ENCODE measurements around the gene ZNRF2. TPM values are rescaled to one million over a fixed set of nuclear protein-coding genes. Genes with fewer than 3 reads are reported as not detected.

ZNRF2 gene
- total and polyA plus RNA-seq, 9 donors, result 7.2 to 12.1 (median 9.6) TPM

DNA sequence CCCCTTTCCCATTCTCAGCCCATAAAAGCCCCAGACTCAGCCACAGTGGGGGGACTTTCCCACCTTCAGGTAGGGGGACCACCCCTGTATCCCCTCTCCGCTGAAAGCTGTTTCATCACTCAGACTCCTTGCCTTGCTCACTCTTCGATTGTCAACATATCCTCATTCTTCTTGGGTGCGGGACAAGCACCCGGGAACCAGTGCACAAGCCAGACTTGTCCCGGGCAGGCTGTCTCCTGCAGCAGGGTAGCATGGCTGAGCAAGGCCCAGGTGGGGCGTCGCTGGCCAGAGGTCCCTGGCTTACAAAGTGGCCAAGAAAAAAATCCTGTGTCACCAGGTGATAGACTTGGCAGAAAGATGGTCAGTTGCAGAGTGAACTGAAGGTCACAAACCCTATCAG, 129.5 kb downstream of the ZNRF2 start:
- H3K27ac ChIP-seq (ENCODE audit: low read length), result no peak overlapping the region
- peaks cover 7% of the 10 kb centered on the region for H3K9me3 ChIP-seq (replicated peaks; ENCODE audit: control insufficient read depth, low read depth, low read length)

More for the DNA sequence above, 129.5 kb downstream of the ZNRF2 start:
- Histone ChIP-seq H3K36me3 (ENCODE audit: control insufficient read depth, insufficient read depth, low read length) (no peaks in the 10 kb centered on the region), H3K4me1 (ENCODE audit: control insufficient read depth, insufficient read depth, low read length) (peaks cover 7% of the 10 kb centered on the region), H3K4me3 (ENCODE audit: low read length) (no peak overlapping the region), H3K27me3 (ENCODE audit: control insufficient read depth, insufficient read depth, low read length) (no peaks in the 10 kb centered on the region)
- 100% methylated on average over 7 of the region's 7 CpGs for WGBS (ENCODE audit: insufficient coverage)
- no peak for DNase-seq

Other genes with a start within 250 kb of the ZNRF2 start
- 65.8 TPM for gene MTURN, start 149.6 kb upstream of the ZNRF2 start, total RNA-seq
- gene MTURN, start 149.6 kb upstream of the ZNRF2 start, polyA plus RNA-seq (ENCODE audit: insufficient read depth in 1 of 8, insufficient read length in 8 of 8, low replicate concordance in 1 of 8), result 100 to 1,000 TPM in 1 of 8 donors, 10 to 100 TPM in 7; 66.1 to 105 (median 81.1) TPM
- 14.8 TPM for gene NOD1, start 194.2 kb downstream of the ZNRF2 start, total RNA-seq
- 10 to 100 TPM in 7 of 8 donors, 1 to 10 TPM in 1; 9.1 to 20.8 (median 12.7) TPM for gene NOD1, start 194.2 kb downstream of the ZNRF2 start, polyA plus RNA-seq (ENCODE audit: insufficient read depth in 1 of 8, insufficient read length in 8 of 8, low replicate concordance in 1 of 8)
- 37.8 TPM for gene GGCT, start 220.2 kb downstream of the ZNRF2 start, total RNA-seq
- gene GGCT, start 220.2 kb downstream of the ZNRF2 start, polyA plus RNA-seq (ENCODE audit: insufficient read depth in 1 of 8, insufficient read length in 8 of 8, low replicate concordance in 1 of 8), result 10 to 100 TPM; 35.1 to 43.0 (median 38.2) TPM